Suppressor macrophage treated with lipopolysaccharide for 4 hours (primary cell): ENCODE data around the gene LTB.
A peak's percentile ranks its signal among the peaks of the same experiment; 100 is the strongest.

ENCODE experiments used
- DNase-seq: peaks from one replicate; pipeline ENCODE4 v3.0.0-alpha.2; 2020

Gene LTB

GRCh38 chr6:31546958-31547726 is 35.1 kb downstream of the LTB start, which contains the start of gene NFKBIL1:
NFKBIL1 (plus strand) TSS chr6:31547608; CDS start chr6:31547695, 87 bp downstream.
- peak; percentile 97 for DNase-seq

GRCh38 chr6:31546339-31546957 is 35.8 kb downstream of the LTB start, which contains the start of gene ATP6V1G2:
ATP6V1G2 (minus strand) TSS chr6:31546608; CDS start chr6:31546559, 49 bp downstream.
- peak; percentile 85 for DNase-seq

GRCh38 chr6:31545291-31545690 is 36.9 kb downstream of the LTB start:
- no peak for DNase-seq

- DNase-seq: no peak
These were observed 37.5 kb downstream of the LTB start for GRCh38 chr6:31544676-31545075.

- no peak for DNase-seq
These were observed 38.6 kb downstream of the LTB start for GRCh38 chr6:31543639-31544038.

- peak; percentile 98 for DNase-seq
These were observed 40.3 kb downstream of the LTB start, which contains the start of gene DDX39B for GRCh38 chr6:31541658-31542521. DDX39B (minus strand) TSS chr6:31542003; CDS start chr6:31540532, 1,471 bp downstream.

GRCh38 chr6:31541059-31541657 is 41.1 kb downstream of the LTB start:
- DNase-seq: peak; percentile 68

- no peak for DNase-seq
These were observed 41.6 kb downstream of the LTB start for GRCh38 chr6:31540640-31541039.

GRCh38 chr6:31538805-31539400 is 43.3 kb downstream of the LTB start:
- no peak for DNase-seq

- no peak for DNase-seq
These were observed 46.5 kb downstream of the LTB start for GRCh38 chr6:31535538-31536324.

- no peak for DNase-seq
These were observed 47.6 kb downstream of the LTB start for GRCh38 chr6:31534521-31535040.

- no peak for DNase-seq
These were observed 48.2 kb downstream of the LTB start for GRCh38 chr6:31534011-31534410.

GRCh38 chr6:31533455-31533841 is 48.8 kb downstream of the LTB start:
- no peak for DNase-seq

GRCh38 chr6:31532644-31533454 is 49.4 kb downstream of the LTB start:
- no peak for DNase-seq

GRCh38 chr6:31531771-31532643 is 50.2 kb downstream of the LTB start:
- DNase-seq: no peak

GRCh38 chr6:31531162-31531561 is 51.1 kb downstream of the LTB start:
- no peak for DNase-seq

GRCh38 chr6:31530659-31531058 is 51.6 kb downstream of the LTB start:
- DNase-seq: no peak
